SK-N-SH (cell line): ENCODE data around the gene APC2. TPM values are rescaled to one million over a fixed set of nuclear protein-coding genes. Genes with fewer than 3 reads are reported as not detected.

Source experiments
- CTCF ChIA-PET: fragments of 300-600, 350-600 bp; formaldehyde crosslinking; extraction: SDS; loops from one replicate; lab custom pipeline; 2021; lab: Yijun Ruan, JAX
- POLR2A ChIA-PET: fragments of 350-600 bp; sonication (Branson Sonifier 250); formaldehyde crosslinking; extraction: SDS; loops from one replicate; lab custom pipeline; 2020; ENCODE audit warnings: antibody characterized with exemption, inconsistent platforms; lab: Yijun Ruan, JAX
- DNase-seq: peaks from one replicate; pipeline ENCODE4 v3.0.0; 2012
- H2AFZ ChIP-seq: fragments of 200-600 bp; sonication (generic); 2 replicates; pipeline ENCODE4 v1.8.1; 2016; ENCODE audit warnings: antibody characterized with exemption, mild to moderate bottlenecking, low read depth
- H3F3A ChIP-seq: fragments of 200-600 bp; sonication (generic); replicated peaks from 2 replicates; pipeline ENCODE3; 2016; ENCODE audit warnings: antibody characterized with exemption, mild to moderate bottlenecking; ENCODE audit not compliant: insufficient read depth
- H3K27ac ChIP-seq, 2 experiments: fragments of 200-500 bp in 1 of 2; fragments of 200-600 bp in 1 of 2; sonication (Bioruptor generic) in 1 of 2; sonication (generic), shearing (Covaris generic) in 1 of 2; 2 replicates each; pipeline versions ENCODE4 v1.5.1 to v1.6.1; 2014 to 2016; ENCODE audit warnings: low read depth in 2 of 2, inconsistent platforms in 1 of 2, low read length in 1 of 2, mild to moderate bottlenecking in 1 of 2, mixed read lengths in 1 of 2
- H3K27me3 ChIP-seq: fragments of 200-600 bp; sonication (generic), shearing (Covaris generic); 2 replicates; pipeline ENCODE4 v1.6.1; 2016; ENCODE audit warnings: mixed run types; ENCODE audit not compliant: insufficient read depth
- H3K36me3 ChIP-seq, 2 experiments: fragments of 200-500 bp in 1 of 2; fragments of 200-600 bp in 1 of 2; sonication (Bioruptor generic) in 1 of 2; sonication (generic) in 1 of 2; replicated peaks in 1 of 2; 2 replicates each; pipeline versions ENCODE3 to v1.5.1; 2014 to 2016; ENCODE audit warnings: low read length in 1 of 2, mild to moderate bottlenecking in 1 of 2; ENCODE audit not compliant: insufficient read depth in 2 of 2, control insufficient read depth in 1 of 2
- H3K4me1 ChIP-seq, 2 experiments: fragments of 200-500 bp in 1 of 2; fragments of 200-600 bp in 1 of 2; sonication (Bioruptor generic) in 1 of 2; sonication (generic), shearing (Covaris generic) in 1 of 2; 2 replicates each; pipeline versions ENCODE4 v1.5.1 to v1.6.1; 2014 to 2016; ENCODE audit warnings: low read depth in 1 of 2, low read length in 1 of 2, mixed run types in 1 of 2; ENCODE audit not compliant: insufficient read depth in 2 of 2, control insufficient read depth in 1 of 2
- H3K4me2 ChIP-seq: fragments of 200-600 bp; sonication (generic), shearing (Covaris generic); 2 replicates; pipeline ENCODE4 v1.6.1; 2017; ENCODE audit warnings: mixed run types
- H3K4me3 ChIP-seq, 2 experiments: fragments of 200-500 bp in 1 of 2; fragments of 200-600 bp in 1 of 2; sonication (Bioruptor generic) in 1 of 2; sonication (generic), shearing (Covaris generic) in 1 of 2; 2 replicates each; pipeline versions ENCODE4 v1.5.1 to v1.8.1; 2014 to 2016; ENCODE audit warnings: low read depth in 2 of 2, inconsistent platforms in 1 of 2, low read length in 1 of 2, mild to moderate bottlenecking in 1 of 2, mixed read lengths in 1 of 2, moderate library complexity in 1 of 2
- H3K79me2 ChIP-seq: fragments of 200-600 bp; sonication (generic); 2 replicates; pipeline ENCODE4 v1.8.1; 2017; ENCODE audit warnings: mild to moderate bottlenecking; ENCODE audit not compliant: insufficient read depth
- H3K9ac ChIP-seq: fragments of 200-600 bp; sonication (generic); 2 replicates; pipeline ENCODE4 v1.6.1; 2017; ENCODE audit warnings: mixed run types
- H3K9me2 ChIP-seq: fragments of 200-600 bp; sonication (generic); 2 replicates; pipeline ENCODE4 v1.6.1; 2017; ENCODE audit warnings: mixed run types
- H3K9me3 ChIP-seq: fragments of 200-600 bp; sonication (generic); 2 replicates; pipeline ENCODE4 v1.6.1; 2017; ENCODE audit warnings: mixed run types, mild to moderate bottlenecking, moderate library complexity
- H4K20me1 ChIP-seq: fragments of 200-600 bp; sonication (generic); 2 replicates; pipeline ENCODE4 v1.6.1; 2017; ENCODE audit warnings: mild to moderate bottlenecking, mixed run types; ENCODE audit not compliant: insufficient read depth
- CHD2 ChIP-seq: fragments of 150-350 bp; IDR thresholded peaks from 2 replicates; pipeline ENCODE4 v1.6.1; 2018; ENCODE audit warnings: low read length; ENCODE audit not compliant: partially characterized antibody
- EP300 ChIP-seq, 2 experiments: IDR thresholded peaks; 2 replicates each; pipeline versions ENCODE4 v1.4.0 to v1.6.1; 2012; ENCODE audit warnings: borderline replicate concordance in 1 of 2, low read depth in 1 of 2, low read length in 1 of 2
- EZH2phosphoT487 ChIP-seq: fragments of 200-600 bp; sonication (generic); IDR thresholded peaks from 2 replicates; pipeline ENCODE4 v1.6.1; 2017; ENCODE audit warnings: low read depth, mixed run types, mild to moderate bottlenecking, antibody characterized with exemption, moderate library complexity, borderline replicate concordance
- FOSL2 ChIP-seq: IDR thresholded peaks from 2 replicates; pipeline ENCODE4 v1.4.0; 2012; ENCODE audit warnings: low read depth, mild to moderate bottlenecking, moderate library complexity, borderline replicate concordance
- FOXJ3 ChIP-seq: sonication (generic); formaldehyde crosslinking; IDR thresholded peaks from 2 replicates; pipeline ENCODE4 v1.5.1; 2020; ENCODE audit warnings: mild to moderate bottlenecking, missing genetic modification reagents
- GABPA ChIP-seq: IDR thresholded peaks from 2 replicates; pipeline ENCODE4 v1.4.0; 2012; ENCODE audit warnings: low read depth, mild to moderate bottlenecking
- GATA2 ChIP-seq: sonication (generic); formaldehyde crosslinking; IDR thresholded peaks from 2 replicates; pipeline ENCODE4 v1.5.0; 2020; ENCODE audit warnings: mild to moderate bottlenecking, missing genetic modification reagents
- JUND ChIP-seq: IDR thresholded peaks from 2 replicates; pipeline ENCODE4 v1.4.0; 2012
- MXI1 ChIP-seq: IDR thresholded peaks from 2 replicates; pipeline ENCODE4 v1.6.1; 2012; ENCODE audit warnings: mild to moderate bottlenecking, low read depth, low read length, improper control_type of control experiment
- NFIC ChIP-seq: IDR thresholded peaks from 2 replicates; pipeline ENCODE4 v1.4.0; 2012; ENCODE audit warnings: borderline replicate concordance
- RFX5 ChIP-seq: IDR thresholded peaks from 2 replicates; pipeline ENCODE4 v1.6.1; 2012; ENCODE audit warnings: mild to moderate bottlenecking, improper control_type of control experiment, low read length
- TEAD4 ChIP-seq: IDR thresholded peaks from 2 replicates; pipeline ENCODE4 v1.4.0; 2012; ENCODE audit warnings: mild to moderate bottlenecking, borderline replicate concordance; ENCODE audit not compliant: insufficient read depth
- USF1 ChIP-seq: IDR thresholded peaks from 2 replicates; pipeline ENCODE4 v1.4.0; 2012; ENCODE audit warnings: low read depth, borderline replicate concordance
- YY1 ChIP-seq: IDR thresholded peaks from 2 replicates; pipeline ENCODE4 v1.4.0; 2012; ENCODE audit warnings: low read depth, mild to moderate bottlenecking
- WGBS: methylation state at CpG from one replicate; pipeline ENCODE4 v1.1.6; 2017; ENCODE audit warnings: low lambda C conversion rate; 5-methylcytosine and 5-hydroxymethylcytosine counted together
- polyA plus RNA-seq, 3 experiments: library from polyadenylated mRNA; depleted of rRNA; stranded (reverse); fragments of >200 nt; gene quantifications; 2 replicates each; pipeline ENCODE4 v1.2.3, GENCODE V29; 2012
- TF ChIP-seq, protein P1 (sequence below): IDR thresholded peaks from 2 replicates; pipeline ENCODE4 v1.6.1; 2012; ENCODE audit warnings: mild to moderate bottlenecking, low read depth, low read length, moderate library complexity
- TF ChIP-seq, protein P2 (sequence below): IDR thresholded peaks from 2 replicates; pipeline ENCODE4 v1.4.0; 2012; ENCODE audit warnings: low read depth, borderline replicate concordance
- TF ChIP-seq, protein P3 (sequence below): fragments of 200-600 bp; sonication (generic); IDR thresholded peaks from 2 replicates; pipeline ENCODE4 v1.6.1; 2017; ENCODE audit warnings: antibody characterized with exemption, mild to moderate bottlenecking, moderate library complexity
- TF ChIP-seq, protein P4 (sequence below): fragments of 150-350 bp; IDR thresholded peaks from 2 replicates; pipeline ENCODE4 v1.6.1; 2017; ENCODE audit warnings: antibody characterized with exemption, low read length, low read depth, borderline replicate concordance

The APC2 gene
- polyA plus RNA-seq, 1 of the 3 experiments (the other 2 are of a cell fraction), result 1.3 TPM

GRCh38 chr19:1487576-1488281, 37.8 kb downstream of the APC2 start:
- peaks cover 5 to 15% of the 10 kb centered on the region in 2 experiments; a peak in 2 of 4 replicates for H3K4me1 ChIP-seq
- H4K20me1 ChIP-seq, result no peaks in the 10 kb centered on the region
- no peaks in the 10 kb centered on the region for H3K36me3 ChIP-seq
- no peak overlapping the region for H3K4me2 ChIP-seq
- no peak overlapping the region for H3K27ac ChIP-seq
- no peak overlapping the region for H3K9ac ChIP-seq
- no peaks in the 10 kb centered on the region for H3K79me2 ChIP-seq
- no peak overlapping the region for H3K4me3 ChIP-seq
- WGBS, result 88% methylated on average over 23 of the region's 40 CpGs
- no peaks in the 10 kb centered on the region for H3K9me2 ChIP-seq
- H2AFZ ChIP-seq, result no peak overlapping the region
- CTCF ChIA-PET, result no interaction called here
- TF ChIP-seq CHD2, result no peak
- no peak for TF ChIP-seq RFX5
- TF ChIP-seq FOXJ3 (CRISPR knock-in tag), result no peak
- no peaks in the 10 kb centered on the region for H3K27me3 ChIP-seq
- no peaks in the 10 kb centered on the region for H3K9me3 ChIP-seq
- no peaks in the 10 kb centered on the region for H3F3A ChIP-seq
- POLR2A ChIA-PET, result no interaction called here
- no peak for DNase-seq

DNA sequence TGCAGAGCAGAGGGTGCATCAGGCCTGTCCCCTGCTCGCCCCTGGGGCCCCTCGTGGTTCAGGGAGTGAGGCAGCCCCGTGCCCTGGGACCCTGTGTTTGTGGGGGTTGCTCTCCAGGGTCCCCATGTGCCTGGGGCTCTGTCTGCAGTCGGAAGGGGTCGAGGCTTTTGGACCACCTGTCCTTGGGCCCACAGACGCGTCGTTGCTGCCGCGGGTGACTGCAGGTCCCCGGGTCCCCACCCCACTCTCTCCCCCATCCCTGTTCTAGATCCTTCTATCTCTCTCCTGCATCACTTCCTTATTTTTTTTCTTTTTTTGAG, 38.3 kb downstream of the APC2 start:
- H3K9me3 ChIP-seq, result no peaks in the 10 kb centered on the region
- H3K27me3 ChIP-seq, result no peaks in the 10 kb centered on the region
- H3K4me3 ChIP-seq, result no peak overlapping the region
- H3K4me1 ChIP-seq, result peaks cover 5 to 15% of the 10 kb centered on the region in 2 experiments; a peak in 2 of 4 replicates
- no peak overlapping the region for H3K9ac ChIP-seq
- H3K4me2 ChIP-seq, result no peak overlapping the region
- no peak overlapping the region for H3K27ac ChIP-seq
- H3F3A ChIP-seq, result no peaks in the 10 kb centered on the region
- no peak for DNase-seq
- H3K36me3 ChIP-seq, result no peaks in the 10 kb centered on the region
- POLR2A ChIA-PET, result no interaction called here
- no peaks in the 10 kb centered on the region for H3K79me2 ChIP-seq
- H4K20me1 ChIP-seq, result no peaks in the 10 kb centered on the region
- H2AFZ ChIP-seq, result no peak overlapping the region
- 97% methylated on average over 10 of the region's 11 CpGs for WGBS
- CTCF ChIA-PET, result interaction anchor here (2.0 kb wide), 1 partner anchor 43 kb away, joined by 4 read pairs; no protein-coding TSS in a partner anchor
- H3K9me2 ChIP-seq, result no peaks in the 10 kb centered on the region
- TF ChIP-seq NFIC (no peak), FOSL2 (no peak), JUND (no peak), GATA2 (no peak), EP300 (IDR thresholded peaks at IDR 0.05; ENCODE audit: borderline replicate concordance in 1 of 2, low read depth in 1 of 2, low read length in 1 of 2) (no peak), YY1 (no peak), USF1 (no peak), GABPA (no peak), MXI1 (no peak), EZH2phosphoT487 (no peak), TEAD4 (no peak)
- TF ChIP-seq, protein P1, sequence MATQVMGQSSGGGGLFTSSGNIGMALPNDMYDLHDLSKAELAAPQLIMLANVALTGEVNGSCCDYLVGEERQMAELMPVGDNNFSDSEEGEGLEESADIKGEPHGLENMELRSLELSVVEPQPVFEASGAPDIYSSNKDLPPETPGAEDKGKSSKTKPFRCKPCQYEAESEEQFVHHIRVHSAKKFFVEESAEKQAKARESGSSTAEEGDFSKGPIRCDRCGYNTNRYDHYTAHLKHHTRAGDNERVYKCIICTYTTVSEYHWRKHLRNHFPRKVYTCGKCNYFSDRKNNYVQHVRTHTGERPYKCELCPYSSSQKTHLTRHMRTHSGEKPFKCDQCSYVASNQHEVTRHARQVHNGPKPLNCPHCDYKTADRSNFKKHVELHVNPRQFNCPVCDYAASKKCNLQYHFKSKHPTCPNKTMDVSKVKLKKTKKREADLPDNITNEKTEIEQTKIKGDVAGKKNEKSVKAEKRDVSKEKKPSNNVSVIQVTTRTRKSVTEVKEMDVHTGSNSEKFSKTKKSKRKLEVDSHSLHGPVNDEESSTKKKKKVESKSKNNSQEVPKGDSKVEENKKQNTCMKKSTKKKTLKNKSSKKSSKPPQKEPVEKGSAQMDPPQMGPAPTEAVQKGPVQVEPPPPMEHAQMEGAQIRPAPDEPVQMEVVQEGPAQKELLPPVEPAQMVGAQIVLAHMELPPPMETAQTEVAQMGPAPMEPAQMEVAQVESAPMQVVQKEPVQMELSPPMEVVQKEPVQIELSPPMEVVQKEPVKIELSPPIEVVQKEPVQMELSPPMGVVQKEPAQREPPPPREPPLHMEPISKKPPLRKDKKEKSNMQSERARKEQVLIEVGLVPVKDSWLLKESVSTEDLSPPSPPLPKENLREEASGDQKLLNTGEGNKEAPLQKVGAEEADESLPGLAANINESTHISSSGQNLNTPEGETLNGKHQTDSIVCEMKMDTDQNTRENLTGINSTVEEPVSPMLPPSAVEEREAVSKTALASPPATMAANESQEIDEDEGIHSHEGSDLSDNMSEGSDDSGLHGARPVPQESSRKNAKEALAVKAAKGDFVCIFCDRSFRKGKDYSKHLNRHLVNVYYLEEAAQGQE, result no peak
- TF ChIP-seq, protein P2, sequence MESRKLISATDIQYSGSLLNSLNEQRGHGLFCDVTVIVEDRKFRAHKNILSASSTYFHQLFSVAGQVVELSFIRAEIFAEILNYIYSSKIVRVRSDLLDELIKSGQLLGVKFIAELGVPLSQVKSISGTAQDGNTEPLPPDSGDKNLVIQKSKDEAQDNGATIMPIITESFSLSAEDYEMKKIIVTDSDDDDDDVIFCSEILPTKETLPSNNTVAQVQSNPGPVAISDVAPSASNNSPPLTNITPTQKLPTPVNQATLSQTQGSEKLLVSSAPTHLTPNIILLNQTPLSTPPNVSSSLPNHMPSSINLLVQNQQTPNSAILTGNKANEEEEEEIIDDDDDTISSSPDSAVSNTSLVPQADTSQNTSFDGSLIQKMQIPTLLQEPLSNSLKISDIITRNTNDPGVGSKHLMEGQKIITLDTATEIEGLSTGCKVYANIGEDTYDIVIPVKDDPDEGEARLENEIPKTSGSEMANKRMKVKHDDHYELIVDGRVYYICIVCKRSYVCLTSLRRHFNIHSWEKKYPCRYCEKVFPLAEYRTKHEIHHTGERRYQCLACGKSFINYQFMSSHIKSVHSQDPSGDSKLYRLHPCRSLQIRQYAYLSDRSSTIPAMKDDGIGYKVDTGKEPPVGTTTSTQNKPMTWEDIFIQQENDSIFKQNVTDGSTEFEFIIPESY, result no peak
- TF ChIP-seq, protein P3, sequence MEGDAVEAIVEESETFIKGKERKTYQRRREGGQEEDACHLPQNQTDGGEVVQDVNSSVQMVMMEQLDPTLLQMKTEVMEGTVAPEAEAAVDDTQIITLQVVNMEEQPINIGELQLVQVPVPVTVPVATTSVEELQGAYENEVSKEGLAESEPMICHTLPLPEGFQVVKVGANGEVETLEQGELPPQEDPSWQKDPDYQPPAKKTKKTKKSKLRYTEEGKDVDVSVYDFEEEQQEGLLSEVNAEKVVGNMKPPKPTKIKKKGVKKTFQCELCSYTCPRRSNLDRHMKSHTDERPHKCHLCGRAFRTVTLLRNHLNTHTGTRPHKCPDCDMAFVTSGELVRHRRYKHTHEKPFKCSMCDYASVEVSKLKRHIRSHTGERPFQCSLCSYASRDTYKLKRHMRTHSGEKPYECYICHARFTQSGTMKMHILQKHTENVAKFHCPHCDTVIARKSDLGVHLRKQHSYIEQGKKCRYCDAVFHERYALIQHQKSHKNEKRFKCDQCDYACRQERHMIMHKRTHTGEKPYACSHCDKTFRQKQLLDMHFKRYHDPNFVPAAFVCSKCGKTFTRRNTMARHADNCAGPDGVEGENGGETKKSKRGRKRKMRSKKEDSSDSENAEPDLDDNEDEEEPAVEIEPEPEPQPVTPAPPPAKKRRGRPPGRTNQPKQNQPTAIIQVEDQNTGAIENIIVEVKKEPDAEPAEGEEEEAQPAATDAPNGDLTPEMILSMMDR, result no peak
- TF ChIP-seq, protein P4, sequence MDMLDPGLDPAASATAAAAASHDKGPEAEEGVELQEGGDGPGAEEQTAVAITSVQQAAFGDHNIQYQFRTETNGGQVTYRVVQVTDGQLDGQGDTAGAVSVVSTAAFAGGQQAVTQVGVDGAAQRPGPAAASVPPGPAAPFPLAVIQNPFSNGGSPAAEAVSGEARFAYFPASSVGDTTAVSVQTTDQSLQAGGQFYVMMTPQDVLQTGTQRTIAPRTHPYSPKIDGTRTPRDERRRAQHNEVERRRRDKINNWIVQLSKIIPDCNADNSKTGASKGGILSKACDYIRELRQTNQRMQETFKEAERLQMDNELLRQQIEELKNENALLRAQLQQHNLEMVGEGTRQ, result no peak
